GM20000 (cell line): ENCODE results near the gene DUSP3.

Experiments
- DNase-seq: peaks from one replicate; pipeline ENCODE4 v3.0.0; 2012; ENCODE audit warnings: low spot score
- TF ChIP-seq, protein P1 (sequence below): IDR thresholded peaks from 2 replicates; pipeline ENCODE4 v1.5.1; 2012; ENCODE audit warnings: mild to moderate bottlenecking, control low read depth; ENCODE audit errors: extremely low read depth, missing control alignments

The DUSP3 gene

DNA sequence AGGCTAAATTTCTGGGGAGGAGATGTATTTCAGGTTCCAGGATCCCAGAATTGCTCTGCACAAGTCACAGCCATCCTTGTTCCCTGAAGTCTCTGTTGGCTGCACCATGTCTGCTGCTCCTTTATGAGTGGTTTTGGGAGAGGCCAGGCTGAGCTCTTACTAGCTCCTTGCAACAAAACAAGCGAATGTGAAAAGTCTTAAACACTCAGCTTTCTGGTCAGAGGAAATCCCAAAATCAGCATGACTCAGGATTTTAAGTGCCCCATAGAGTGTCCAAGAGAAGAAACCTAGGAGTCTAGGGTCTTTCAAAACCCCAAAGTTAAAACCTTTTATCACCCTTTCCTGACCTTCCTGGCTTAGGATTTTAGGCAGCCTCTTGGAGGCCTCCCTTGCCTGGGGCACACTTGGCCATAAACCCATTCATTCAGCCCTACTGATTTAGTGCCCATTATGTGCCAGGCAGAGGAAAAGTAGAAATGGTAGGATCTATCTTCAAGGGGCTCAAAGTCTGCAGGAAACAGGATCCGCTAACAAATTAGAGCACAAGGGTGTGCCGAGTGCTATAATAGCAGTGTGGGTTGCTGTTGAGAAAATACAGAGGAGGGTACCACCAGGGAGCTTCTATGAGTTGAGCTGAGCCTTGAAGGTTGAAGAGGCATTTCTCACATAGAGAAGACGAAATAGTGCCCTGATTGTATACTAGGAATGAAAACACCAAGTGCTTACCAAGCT is 57.1 kb downstream of the DUSP3 start:
- no peak for DNase-seq

DNA sequence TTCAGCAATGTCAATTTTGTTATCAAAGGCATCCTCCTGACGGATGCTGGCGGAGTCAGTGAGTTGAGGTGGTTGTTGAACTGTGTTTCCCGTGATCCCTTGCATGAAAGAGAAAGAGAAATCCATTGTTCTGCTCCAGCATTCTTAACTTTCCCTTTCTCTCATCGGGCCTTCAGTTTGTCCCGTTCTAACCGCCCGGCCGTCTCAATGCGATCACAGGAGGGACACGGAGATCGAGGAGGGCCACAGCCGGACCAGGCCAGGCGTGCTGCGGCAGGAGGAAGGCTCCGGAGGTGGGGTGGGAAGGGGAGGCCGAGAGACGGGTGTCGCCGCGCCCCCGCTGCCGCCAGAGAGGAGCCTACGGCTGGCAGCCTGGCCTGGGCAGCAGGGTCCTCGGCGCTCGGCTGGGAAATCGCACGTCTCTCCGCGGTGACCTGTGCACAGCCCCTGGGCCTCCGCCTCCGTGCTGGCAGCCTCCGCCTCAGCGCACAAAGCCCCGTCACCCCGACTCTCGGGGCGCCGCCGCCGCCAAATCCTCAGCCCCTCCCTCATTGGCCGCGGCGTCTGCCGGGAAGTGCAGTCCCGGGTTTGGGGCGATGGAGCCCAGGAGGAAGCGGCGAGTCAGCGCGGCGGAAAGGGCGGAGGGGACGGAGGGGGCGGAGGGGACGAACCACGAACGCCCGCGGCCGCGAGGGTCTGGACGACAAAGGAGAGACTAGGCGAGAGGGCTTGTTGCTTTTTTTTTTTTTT is 58.3 kb downstream of the DUSP3 start:
- TF ChIP-seq, protein P1, sequence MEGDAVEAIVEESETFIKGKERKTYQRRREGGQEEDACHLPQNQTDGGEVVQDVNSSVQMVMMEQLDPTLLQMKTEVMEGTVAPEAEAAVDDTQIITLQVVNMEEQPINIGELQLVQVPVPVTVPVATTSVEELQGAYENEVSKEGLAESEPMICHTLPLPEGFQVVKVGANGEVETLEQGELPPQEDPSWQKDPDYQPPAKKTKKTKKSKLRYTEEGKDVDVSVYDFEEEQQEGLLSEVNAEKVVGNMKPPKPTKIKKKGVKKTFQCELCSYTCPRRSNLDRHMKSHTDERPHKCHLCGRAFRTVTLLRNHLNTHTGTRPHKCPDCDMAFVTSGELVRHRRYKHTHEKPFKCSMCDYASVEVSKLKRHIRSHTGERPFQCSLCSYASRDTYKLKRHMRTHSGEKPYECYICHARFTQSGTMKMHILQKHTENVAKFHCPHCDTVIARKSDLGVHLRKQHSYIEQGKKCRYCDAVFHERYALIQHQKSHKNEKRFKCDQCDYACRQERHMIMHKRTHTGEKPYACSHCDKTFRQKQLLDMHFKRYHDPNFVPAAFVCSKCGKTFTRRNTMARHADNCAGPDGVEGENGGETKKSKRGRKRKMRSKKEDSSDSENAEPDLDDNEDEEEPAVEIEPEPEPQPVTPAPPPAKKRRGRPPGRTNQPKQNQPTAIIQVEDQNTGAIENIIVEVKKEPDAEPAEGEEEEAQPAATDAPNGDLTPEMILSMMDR: no peak
- peak; percentile 89 for DNase-seq

More for the DNA sequence above, 57.1 kb downstream of the DUSP3 start:
- TF ChIP-seq, protein P1: no peak

DNA sequence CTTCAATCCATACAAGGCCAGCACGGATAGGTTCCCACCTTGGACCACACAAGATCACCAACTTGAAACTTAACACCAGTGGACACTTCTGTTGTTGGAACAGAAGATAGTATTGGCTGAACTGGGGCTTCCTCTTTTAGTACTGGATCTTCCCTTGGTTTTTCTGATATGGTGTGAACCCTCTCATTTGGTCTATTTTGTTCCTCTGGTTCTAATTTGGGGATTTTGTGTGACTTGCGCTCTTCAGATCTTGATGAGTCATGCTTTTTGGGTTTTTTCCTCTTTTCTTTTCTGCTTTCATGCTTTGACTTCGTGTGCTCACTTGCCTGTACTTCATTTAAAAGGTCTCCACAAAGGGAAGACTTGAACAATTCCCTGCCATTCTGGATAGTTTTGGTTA is 59.2 kb downstream of the DUSP3 start:
- TF ChIP-seq, protein P1: no peak
- no peak for DNase-seq

DNA sequence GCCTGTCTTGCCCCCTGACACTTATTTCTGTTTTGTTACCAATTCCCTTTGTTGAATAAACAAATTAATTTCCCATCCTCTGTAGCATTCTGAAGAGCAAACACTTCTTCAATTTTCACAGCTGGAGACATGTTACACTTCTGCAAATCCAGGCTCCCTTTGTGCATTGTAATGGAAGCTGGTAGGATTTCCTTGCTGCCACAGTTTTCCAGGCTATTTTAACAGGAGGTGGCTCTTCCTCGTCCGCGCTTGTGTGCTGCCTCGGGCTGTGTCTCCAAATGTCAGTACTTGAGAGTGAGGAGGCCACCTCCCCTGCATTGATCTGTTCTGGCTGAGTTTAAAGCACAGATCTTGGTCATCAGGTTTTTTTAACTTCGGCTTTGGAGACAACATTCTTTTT is 60.2 kb downstream of the DUSP3 start:
- TF ChIP-seq, protein P1: no peak
- DNase-seq: no peak

DNA sequence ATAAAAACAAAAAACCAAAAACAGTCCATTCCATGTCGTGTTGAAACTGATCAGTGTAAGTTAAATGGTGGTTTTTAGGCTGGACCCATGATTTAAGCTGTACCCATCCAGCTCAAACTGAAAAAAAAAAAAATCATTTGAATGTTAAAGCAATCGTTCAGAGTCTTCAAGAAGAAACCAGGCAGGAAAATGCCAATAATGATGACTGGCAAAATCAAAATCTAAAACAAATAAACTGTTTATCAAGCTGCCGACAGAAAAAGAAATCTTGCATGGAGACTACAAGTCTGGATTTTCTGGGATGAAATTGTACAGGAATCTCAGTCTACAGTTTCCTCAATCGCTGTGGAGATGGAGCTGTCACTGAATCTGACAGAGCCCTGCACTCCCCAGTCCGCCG is 60.9 kb downstream of the DUSP3 start:
- no peak for DNase-seq
- TF ChIP-seq, protein P1: no peak
